Measurements from ENCODE around the gene DENND11.
A peak's percentile ranks its signal among the peaks of the same experiment; 100 is the strongest.

DENND11 gene

DNA sequence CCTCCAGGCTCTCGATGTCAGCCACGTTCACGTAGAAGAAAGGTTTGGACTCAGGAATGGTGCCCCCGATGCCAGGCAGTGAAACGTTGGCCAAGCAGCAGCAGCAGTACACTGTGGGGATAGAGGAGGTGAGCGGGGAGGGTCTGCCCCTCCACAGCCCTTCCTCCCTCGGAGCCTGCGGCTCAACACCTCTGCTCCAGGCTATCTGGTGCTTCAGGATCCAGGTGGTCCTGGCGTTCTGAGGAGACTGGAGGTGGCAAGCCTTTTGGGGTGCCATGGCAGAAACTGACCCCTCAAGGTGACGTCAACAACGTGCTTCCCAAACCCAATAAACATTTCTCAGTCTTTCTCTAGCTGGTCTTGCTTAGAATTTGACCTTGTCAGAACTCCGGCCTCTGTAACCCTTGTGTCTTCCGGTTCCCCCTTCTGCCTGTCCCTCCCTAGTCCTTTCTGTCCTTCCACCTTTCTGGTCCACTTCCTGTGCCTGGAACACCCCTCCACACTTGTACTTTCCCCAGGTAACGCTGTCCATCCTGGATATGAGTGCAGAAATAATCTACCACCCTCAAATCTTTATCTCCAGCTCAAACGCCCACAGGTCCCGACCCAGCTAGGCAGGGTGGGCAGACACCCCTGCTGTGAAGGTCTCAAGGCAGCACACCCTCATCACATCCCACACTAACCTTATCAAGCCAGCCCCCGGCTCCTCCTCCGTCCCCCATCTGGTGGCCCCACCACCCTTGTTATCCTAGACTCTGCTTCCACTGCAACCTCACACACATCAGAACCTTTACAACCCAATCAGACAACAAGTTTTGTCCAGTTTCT lies 36.5 kb downstream of the DENND11 start:
- TF ChIP-seq, protein P1, sequence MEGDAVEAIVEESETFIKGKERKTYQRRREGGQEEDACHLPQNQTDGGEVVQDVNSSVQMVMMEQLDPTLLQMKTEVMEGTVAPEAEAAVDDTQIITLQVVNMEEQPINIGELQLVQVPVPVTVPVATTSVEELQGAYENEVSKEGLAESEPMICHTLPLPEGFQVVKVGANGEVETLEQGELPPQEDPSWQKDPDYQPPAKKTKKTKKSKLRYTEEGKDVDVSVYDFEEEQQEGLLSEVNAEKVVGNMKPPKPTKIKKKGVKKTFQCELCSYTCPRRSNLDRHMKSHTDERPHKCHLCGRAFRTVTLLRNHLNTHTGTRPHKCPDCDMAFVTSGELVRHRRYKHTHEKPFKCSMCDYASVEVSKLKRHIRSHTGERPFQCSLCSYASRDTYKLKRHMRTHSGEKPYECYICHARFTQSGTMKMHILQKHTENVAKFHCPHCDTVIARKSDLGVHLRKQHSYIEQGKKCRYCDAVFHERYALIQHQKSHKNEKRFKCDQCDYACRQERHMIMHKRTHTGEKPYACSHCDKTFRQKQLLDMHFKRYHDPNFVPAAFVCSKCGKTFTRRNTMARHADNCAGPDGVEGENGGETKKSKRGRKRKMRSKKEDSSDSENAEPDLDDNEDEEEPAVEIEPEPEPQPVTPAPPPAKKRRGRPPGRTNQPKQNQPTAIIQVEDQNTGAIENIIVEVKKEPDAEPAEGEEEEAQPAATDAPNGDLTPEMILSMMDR (IDR thresholded peaks at IDR 0.05) = no peak

DNA sequence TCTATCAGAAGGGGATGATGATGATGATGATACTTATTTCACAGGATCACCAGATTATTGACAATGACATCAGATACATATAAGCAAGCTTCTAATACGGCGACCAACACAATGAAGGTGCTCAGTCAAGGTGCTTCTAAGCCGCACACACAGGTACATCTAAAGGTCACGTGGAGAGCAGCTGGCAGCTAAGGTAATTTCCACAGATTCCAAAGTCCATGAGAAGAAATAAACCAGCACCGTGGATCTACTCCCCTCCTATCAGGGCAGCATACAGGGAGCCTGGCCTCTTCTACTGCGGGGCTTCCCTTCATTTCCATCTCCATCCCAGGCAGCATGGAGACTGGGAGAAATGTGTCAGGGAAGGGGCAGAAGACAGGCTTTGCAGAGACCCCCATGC lies 37.5 kb downstream of the DENND11 start:
- TF ChIP-seq, protein P1 (IDR thresholded peaks at IDR 0.05) = no peak

DNA sequence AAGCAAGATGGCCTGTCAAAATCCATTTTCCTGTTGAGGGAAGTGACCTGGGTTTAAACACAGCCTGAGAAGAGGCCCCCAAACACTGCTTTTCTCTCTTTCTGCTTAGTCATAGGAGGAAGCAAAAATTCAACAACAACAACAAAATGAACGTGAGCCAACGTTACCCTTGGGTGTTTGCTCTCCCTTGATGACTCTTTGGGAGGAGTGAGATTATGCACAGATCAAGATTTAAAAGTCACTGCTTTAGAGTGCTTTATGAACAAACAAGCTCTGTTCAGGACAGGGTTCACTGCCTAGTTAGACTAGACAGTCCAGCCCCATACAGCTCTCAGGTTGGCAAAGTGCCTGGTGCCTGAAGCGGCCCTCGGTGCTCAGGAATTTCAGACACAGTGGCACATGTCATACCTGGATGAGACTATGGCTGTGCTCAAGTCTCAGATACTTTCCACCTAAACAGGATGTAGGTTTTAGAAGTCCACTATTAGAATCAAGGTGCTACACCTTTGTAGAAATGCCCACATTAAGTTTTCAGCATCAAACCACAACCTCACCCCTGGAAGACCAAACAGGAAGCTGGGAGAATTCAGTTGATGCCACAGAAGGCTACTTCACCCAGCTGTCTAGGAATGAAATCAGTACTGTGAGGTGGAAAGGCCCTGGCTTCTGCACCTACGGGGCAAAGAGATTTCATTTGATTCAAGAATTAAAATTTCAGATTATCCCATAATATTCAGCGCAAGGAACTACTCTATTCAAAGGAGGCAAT lies 38.7 kb downstream of the DENND11 start:
- TF ChIP-seq, protein P1 (IDR thresholded peaks at IDR 0.05) = no peak

DNA sequence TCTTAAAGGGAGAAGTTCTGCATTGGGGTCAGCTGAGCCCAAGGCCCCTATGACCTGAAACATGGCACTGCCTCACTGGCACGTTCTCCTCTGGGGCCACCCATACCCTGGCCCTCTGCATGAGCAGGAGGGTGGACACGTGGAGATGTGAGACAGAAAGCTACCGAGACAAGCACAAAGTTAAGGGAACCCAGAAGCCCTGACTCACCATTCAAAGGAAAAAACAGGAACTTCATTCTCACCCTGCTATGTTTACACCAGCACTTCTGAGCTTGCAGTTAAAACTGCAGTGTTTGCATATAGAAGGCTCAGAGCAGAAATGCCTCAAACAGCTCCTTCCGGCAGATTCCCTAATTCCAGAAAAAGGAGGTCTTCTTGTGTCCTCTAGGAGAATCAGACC lies 41.7 kb downstream of the DENND11 start:
- TF ChIP-seq, protein P1 (IDR thresholded peaks at IDR 0.05) = no peak

DNA sequence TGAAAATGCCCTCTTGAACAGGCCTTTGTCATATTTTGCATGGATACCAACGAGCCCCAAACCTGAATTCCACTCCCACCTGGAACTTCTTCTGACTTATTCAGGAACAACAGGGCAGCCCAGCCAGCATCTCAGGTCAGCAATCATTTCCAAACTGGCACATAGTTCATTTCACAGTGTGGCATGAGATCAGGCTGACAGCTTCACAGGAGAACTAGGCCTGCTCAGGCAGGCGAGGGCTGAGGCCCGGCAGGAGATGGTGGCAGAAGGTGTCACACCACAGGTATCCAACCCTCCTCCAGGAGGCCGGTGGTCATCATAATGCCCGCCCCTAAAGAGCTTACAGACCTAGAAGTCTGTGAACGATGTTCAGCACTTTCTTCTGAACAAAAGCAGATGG lies 42.5 kb downstream of the DENND11 start:
- TF ChIP-seq, protein P1 (IDR thresholded peaks at IDR 0.05) = no peak

DNA sequence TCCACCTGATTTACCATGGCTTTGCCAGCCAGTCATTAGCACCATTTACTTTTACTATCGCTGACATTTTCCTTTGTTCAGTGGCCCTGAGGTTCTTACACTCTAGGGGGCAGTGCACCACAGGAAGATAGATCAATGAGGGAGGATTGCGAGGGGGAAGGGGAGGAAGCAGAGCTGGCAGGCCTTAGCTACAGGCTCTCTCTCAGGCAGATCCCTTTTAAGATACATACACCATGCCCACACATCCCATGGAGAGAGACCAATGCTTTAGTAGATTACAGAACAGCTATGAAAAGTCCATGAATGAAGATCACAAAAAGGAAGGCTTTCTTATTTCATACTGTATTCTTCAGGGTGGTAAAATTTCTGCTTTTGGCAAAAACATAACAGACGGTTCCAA lies 47.4 kb downstream of the DENND11 start:
- TF ChIP-seq, protein P1 (IDR thresholded peaks at IDR 0.05) = peak; percentile 82

DNA sequence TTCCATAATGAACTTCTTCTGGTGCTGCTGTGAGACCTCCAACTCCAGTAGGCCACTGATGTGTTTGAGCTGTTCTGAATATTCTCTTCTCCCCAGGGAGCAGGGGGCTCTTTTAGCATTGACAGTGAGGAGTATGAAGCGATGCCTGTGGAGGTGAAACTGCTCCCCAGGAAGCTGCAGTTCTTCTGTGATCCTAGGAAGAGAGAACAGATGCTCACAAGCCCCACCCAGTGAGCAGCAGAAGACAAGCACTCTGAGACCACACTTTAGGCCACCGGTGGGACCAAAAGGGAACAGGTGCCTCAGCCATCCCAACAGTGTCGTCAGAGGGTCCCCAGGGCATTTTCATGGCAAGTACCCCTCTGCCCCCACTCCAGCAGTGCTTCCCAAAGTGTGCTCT lies 49.3 kb downstream of the DENND11 start:
- TF ChIP-seq, protein P1 (IDR thresholded peaks at IDR 0.05) = no peak

Measured in LNCAP (cell line).